Measurements from ENCODE around the gene LELP1.

The LELP1 gene

DNA sequence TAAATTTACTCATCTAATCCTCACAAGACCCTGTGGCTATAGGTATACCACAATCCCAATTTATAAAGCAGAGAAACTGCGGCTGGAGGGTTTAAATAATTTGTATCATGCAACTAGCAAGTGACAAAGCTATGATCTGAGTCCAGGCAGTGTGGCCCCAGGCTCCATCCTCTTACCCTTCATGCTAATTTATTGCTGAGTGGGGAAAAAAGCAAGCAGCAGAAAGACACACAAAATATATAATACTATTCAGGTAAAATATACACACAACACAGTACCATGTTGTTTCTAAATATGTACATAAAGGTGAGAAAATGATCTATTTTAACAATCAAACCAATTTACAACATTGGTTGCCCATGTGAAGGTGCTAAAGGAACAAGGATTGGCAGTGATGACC lies 38.9 kb downstream of the LELP1 start:
- H3K4me2 ChIP-seq (ENCODE audit: insufficient read depth, low read length), result no peak overlapping the region
- H3K4me3 ChIP-seq (ENCODE audit: low read depth in 1 of 2, low read length in 2 of 2), result no peak overlapping the region
- H3K27me3 ChIP-seq (ENCODE audit: insufficient read depth, low read length, poor library complexity), result peaks cover 3% of the 10 kb centered on the region
- no peak overlapping the region for H2AFZ ChIP-seq (ENCODE audit: low read depth, low read length)
- H3K9ac ChIP-seq (ENCODE audit: low read depth, low read length), result no peak overlapping the region
- no peaks in the 10 kb centered on the region for H3K9me3 ChIP-seq (ENCODE audit: insufficient read depth, low read length, severe bottlenecking)
- H3K79me2 ChIP-seq (ENCODE audit: insufficient read depth, low read length), result no peaks in the 10 kb centered on the region
- TF ChIP-seq, protein P1, sequence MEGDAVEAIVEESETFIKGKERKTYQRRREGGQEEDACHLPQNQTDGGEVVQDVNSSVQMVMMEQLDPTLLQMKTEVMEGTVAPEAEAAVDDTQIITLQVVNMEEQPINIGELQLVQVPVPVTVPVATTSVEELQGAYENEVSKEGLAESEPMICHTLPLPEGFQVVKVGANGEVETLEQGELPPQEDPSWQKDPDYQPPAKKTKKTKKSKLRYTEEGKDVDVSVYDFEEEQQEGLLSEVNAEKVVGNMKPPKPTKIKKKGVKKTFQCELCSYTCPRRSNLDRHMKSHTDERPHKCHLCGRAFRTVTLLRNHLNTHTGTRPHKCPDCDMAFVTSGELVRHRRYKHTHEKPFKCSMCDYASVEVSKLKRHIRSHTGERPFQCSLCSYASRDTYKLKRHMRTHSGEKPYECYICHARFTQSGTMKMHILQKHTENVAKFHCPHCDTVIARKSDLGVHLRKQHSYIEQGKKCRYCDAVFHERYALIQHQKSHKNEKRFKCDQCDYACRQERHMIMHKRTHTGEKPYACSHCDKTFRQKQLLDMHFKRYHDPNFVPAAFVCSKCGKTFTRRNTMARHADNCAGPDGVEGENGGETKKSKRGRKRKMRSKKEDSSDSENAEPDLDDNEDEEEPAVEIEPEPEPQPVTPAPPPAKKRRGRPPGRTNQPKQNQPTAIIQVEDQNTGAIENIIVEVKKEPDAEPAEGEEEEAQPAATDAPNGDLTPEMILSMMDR (IDR thresholded peaks at IDR 0.05; ENCODE audit: borderline replicate concordance, extremely low read depth, low read length, poor library complexity, severe bottlenecking), result no peak
- no peak for TF ChIP-seq EZH2 (IDR thresholded peaks at IDR 0.05; ENCODE audit: borderline replicate concordance, low read depth, low read length, severe bottlenecking)
- H3K36me3 ChIP-seq (ENCODE audit: insufficient read depth, low read length), result no peaks in the 10 kb centered on the region
- H3K27ac ChIP-seq (ENCODE audit: low read length), result no peak overlapping the region
- H3K4me1 ChIP-seq (ENCODE audit: insufficient read depth, low read length), result no peaks in the 10 kb centered on the region
- no peaks in the 10 kb centered on the region for H4K20me1 ChIP-seq (ENCODE audit: insufficient read depth, low read length)
- no peak for ATAC-seq (ENCODE audit: insufficient read depth, low read depth)
- DNase-seq, result no peak

DNA sequence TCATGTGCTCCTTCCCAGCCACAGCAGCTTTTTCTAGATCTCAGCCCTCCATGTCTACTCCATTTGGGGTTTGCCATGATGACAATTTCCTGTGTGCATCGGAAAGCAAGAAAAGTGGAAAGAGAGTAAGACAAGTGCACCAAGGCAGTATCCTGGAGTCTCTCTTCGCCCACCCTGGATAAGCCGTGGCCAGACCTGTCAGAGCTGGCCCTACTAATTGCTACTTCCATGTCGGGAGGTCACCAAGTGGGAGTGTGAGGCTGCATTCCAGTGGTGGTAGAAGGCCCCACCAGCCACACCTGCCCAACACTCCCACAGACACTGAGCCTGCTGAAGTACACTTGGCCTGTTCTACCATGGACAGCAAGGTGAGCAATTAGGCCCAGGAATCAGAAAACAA lies 42.2 kb downstream of the LELP1 start:
- H3K9ac ChIP-seq (ENCODE audit: low read depth, low read length), result no peak overlapping the region
- H3K4me1 ChIP-seq (ENCODE audit: insufficient read depth, low read length), result no peaks in the 10 kb centered on the region
- H3K27me3 ChIP-seq (ENCODE audit: insufficient read depth, low read length, poor library complexity), result no peaks in the 10 kb centered on the region
- ATAC-seq (ENCODE audit: insufficient read depth, low read depth) (no peak), DNase-seq (no peak)
- no peak for TF ChIP-seq EZH2 (IDR thresholded peaks at IDR 0.05; ENCODE audit: borderline replicate concordance, low read depth, low read length, severe bottlenecking)
- TF ChIP-seq, protein P1 (IDR thresholded peaks at IDR 0.05; ENCODE audit: borderline replicate concordance, extremely low read depth, low read length, poor library complexity, severe bottlenecking), result no peak
- H3K9me3 ChIP-seq (ENCODE audit: insufficient read depth, low read length, severe bottlenecking), result no peaks in the 10 kb centered on the region
- no peak overlapping the region for H3K27ac ChIP-seq (ENCODE audit: low read length)
- no peaks in the 10 kb centered on the region for H3K36me3 ChIP-seq (ENCODE audit: insufficient read depth, low read length)
- H4K20me1 ChIP-seq (ENCODE audit: insufficient read depth, low read length), result no peaks in the 10 kb centered on the region
- no peak overlapping the region for H2AFZ ChIP-seq (ENCODE audit: low read depth, low read length)
- no peak overlapping the region for H3K4me3 ChIP-seq (ENCODE audit: low read depth in 1 of 2, low read length in 2 of 2)
- H3K4me2 ChIP-seq (ENCODE audit: insufficient read depth, low read length), result no peak overlapping the region
- H3K79me2 ChIP-seq (ENCODE audit: insufficient read depth, low read length), result no peaks in the 10 kb centered on the region

DNA sequence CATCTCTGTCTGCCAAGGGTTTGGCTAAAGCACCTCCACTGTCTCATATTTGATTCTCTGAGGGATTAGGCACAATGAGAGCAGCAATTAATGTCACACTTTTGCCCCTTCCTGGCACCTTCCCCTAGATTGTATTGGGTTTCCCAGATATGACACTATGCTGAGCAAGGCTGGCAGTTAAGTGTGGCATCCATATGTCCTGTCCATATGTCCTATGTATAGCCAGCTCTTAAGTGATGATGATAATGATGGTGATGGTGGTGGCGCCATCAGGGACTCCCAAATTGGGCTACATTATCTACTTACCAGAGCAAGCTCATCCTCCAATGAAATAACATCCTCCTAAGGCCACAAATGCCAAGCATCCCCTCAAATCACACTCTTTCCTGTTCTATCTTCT lies 42.8 kb downstream of the LELP1 start:
- DNase-seq, result no peak

More for the DNA sequence above, 42.8 kb downstream of the LELP1 start:
- Histone ChIP-seq H3K27ac (ENCODE audit: low read length) (no peak overlapping the region), H3K9ac (ENCODE audit: low read depth, low read length) (no peak overlapping the region), H3K79me2 (ENCODE audit: insufficient read depth, low read length) (no peaks in the 10 kb centered on the region), H3K36me3 (ENCODE audit: insufficient read depth, low read length) (no peaks in the 10 kb centered on the region), H3K4me2 (ENCODE audit: insufficient read depth, low read length) (no peak overlapping the region), H3K4me1 (ENCODE audit: insufficient read depth, low read length) (no peaks in the 10 kb centered on the region), H3K4me3 (ENCODE audit: low read depth in 1 of 2, low read length in 2 of 2) (no peak overlapping the region), H4K20me1 (ENCODE audit: insufficient read depth, low read length) (no peaks in the 10 kb centered on the region), H3K27me3 (ENCODE audit: insufficient read depth, low read length, poor library complexity) (no peaks in the 10 kb centered on the region), H2AFZ (ENCODE audit: low read depth, low read length) (no peak overlapping the region), H3K9me3 (ENCODE audit: insufficient read depth, low read length, severe bottlenecking) (no peaks in the 10 kb centered on the region)
- ATAC-seq (ENCODE audit: insufficient read depth, low read depth), result no peak
- TF ChIP-seq, protein P1 (IDR thresholded peaks at IDR 0.05; ENCODE audit: borderline replicate concordance, extremely low read depth, low read length, poor library complexity, severe bottlenecking), result no peak
- TF ChIP-seq EZH2 (IDR thresholded peaks at IDR 0.05; ENCODE audit: borderline replicate concordance, low read depth, low read length, severe bottlenecking), result no peak
